HCT116 (cell line): Measurements from ENCODE around the gene CLK1. TPM values are rescaled to one million over a fixed set of nuclear protein-coding genes. Genes with fewer than 3 reads are reported as not detected.
"Not testable (repeated sequence)": the region's sequence is repeated elsewhere in the genome, so short reads cannot be mapped to it uniquely, and the experiment has no call there.

Source experiments
- ATAC-seq: fragments of 200-7000 bp; cut with Tn5 transposase; 2 replicates; pipeline ENCODE4 v1.9.1; 2020; ENCODE audit warnings: mild to moderate bottlenecking, moderate library complexity
- BruUV-seq: library from RNA; stranded (reverse); fragments of 400-500 nt; replicated peaks from 2 replicates; lab custom pipeline; 2021; lab: Mats Ljungman, UMichigan
- CTCF ChIA-PET: fragments of 300-600 bp; sonication (Branson Sonifier 250); formaldehyde crosslinking; loops from one replicate; lab custom pipeline; 2021; ENCODE audit warnings: antibody characterized with exemption; lab: Charles Lee
- POLR2A ChIA-PET: fragments of 300-600, 350-600 bp; sonication (Branson Sonifier 250); formaldehyde crosslinking; loops from one replicate; lab custom pipeline; 2021; ENCODE audit warnings: antibody characterized with exemption; lab: Charles Lee
- RAD21 ChIA-PET, 2 experiments: fragments of 300-600 bp; sonication (Branson Sonifier 250); formaldehyde crosslinking; loops; one replicate each; lab custom pipeline; 2023; ENCODE audit warnings: low total read pairs in 2 of 2; ENCODE audit not compliant: uncharacterized antibody in 2 of 2, unreplicated experiment in 2 of 2, low non-redundant PET in 1 of 2; lab: Charles Lee
- DNase-seq: peaks from one replicate; pipeline ENCODE4 v3.0.0-alpha.2; 2010; ENCODE audit warnings: low read depth, low spot score
- H2AFZ ChIP-seq: fragments of 200-600 bp; shearing (Covaris generic), sonication (generic); 2 replicates; pipeline ENCODE4 v1.6.1; 2017; ENCODE audit warnings: low read depth, mixed run types, mixed read lengths, antibody characterized with exemption, low read length; ENCODE audit not compliant: poor library complexity, severe bottlenecking
- H3K27ac ChIP-seq: 2 replicates; pipeline ENCODE4 v1.5.1; 2012; ENCODE audit warnings: low read depth, low read length
- H3K27me3 ChIP-seq: fragments of 200-600 bp; sonication (generic); 2 replicates; pipeline ENCODE4 v1.6.1; 2016; ENCODE audit warnings: mixed run types, low read length, mixed read lengths; ENCODE audit not compliant: insufficient read depth
- H3K36me3 ChIP-seq, 2 experiments: fragments of 200-500 bp in 1 of 2; fragments of 200-600 bp in 1 of 2; sonication (Bioruptor generic) in 1 of 2; sonication (generic) in 1 of 2; 2 replicates each; pipeline versions ENCODE4 v1.5.1 to v1.6.1; 2014 to 2016; ENCODE audit warnings: low read length in 2 of 2, inconsistent platforms in 1 of 2, mixed read lengths in 1 of 2, mixed run types in 1 of 2; ENCODE audit not compliant: insufficient read depth in 2 of 2, control insufficient read depth in 1 of 2
- H3K4me1 ChIP-seq, 2 experiments: fragments of 200-600 bp in 1 of 2; sonication (generic) in 1 of 2; 2 replicates each; pipeline versions ENCODE4 v1.5.1 to v1.6.1; 2012 to 2017; ENCODE audit warnings: low read length in 2 of 2, inconsistent platforms in 1 of 2, mild to moderate bottlenecking in 1 of 2, mixed read lengths in 1 of 2, mixed run types in 1 of 2, moderate library complexity in 1 of 2; ENCODE audit not compliant: insufficient read depth in 2 of 2, control insufficient read depth in 1 of 2
- H3K4me2 ChIP-seq: fragments of 200-600 bp; sonication (generic); 2 replicates; pipeline ENCODE4 v1.6.1; 2017; ENCODE audit warnings: mixed run types, low read length, mixed read lengths
- H3K4me3 ChIP-seq, 2 experiments: fragments of 200-600 bp in 1 of 2; sonication (generic) in 1 of 2; replicated peaks in 1 of 2; 2 replicates each; pipeline ENCODE4 v1.5.1; 2011 to 2016; ENCODE audit warnings: low read length in 2 of 2, control low read depth in 1 of 2, low read depth in 1 of 2, mild to moderate bottlenecking in 1 of 2, mixed read lengths in 1 of 2, mixed run types in 1 of 2
- H3K79me2 ChIP-seq: fragments of 200-600 bp; sonication (generic); 2 replicates; pipeline ENCODE4 v1.6.1; 2017; ENCODE audit warnings: mild to moderate bottlenecking, mixed run types, low read length, moderate library complexity, mixed read lengths; ENCODE audit not compliant: insufficient read depth
- H3K9ac ChIP-seq: fragments of 200-600 bp; sonication (generic); 2 replicates; pipeline ENCODE4 v1.6.1; 2016; ENCODE audit warnings: low read length, mixed read lengths
- H3K9me2 ChIP-seq: fragments of 200-600 bp; sonication (generic), shearing (Covaris generic); 2 replicates; pipeline ENCODE4 v1.6.1; 2017; ENCODE audit warnings: mixed run types, mild to moderate bottlenecking, moderate library complexity; ENCODE audit not compliant: insufficient read depth
- H3K9me3 ChIP-seq, 2 experiments: fragments of 200-500 bp in 1 of 2; fragments of 200-600 bp in 1 of 2; sonication (Bioruptor generic) in 1 of 2; sonication (generic) in 1 of 2; 2 replicates each; pipeline ENCODE4 v1.6.1; 2014 to 2017; ENCODE audit warnings: low read length in 2 of 2, mixed read lengths in 2 of 2, inconsistent platforms in 1 of 2, low read depth in 1 of 2, mild to moderate bottlenecking in 1 of 2, mixed run types in 1 of 2, moderate library complexity in 1 of 2; ENCODE audit not compliant: control insufficient read depth in 1 of 2, insufficient read depth in 1 of 2
- H4K20me1 ChIP-seq: fragments of 200-600 bp; sonication (generic), shearing (Covaris generic); 2 replicates; pipeline ENCODE4 v1.6.1; 2017; ENCODE audit warnings: mixed run types, mild to moderate bottlenecking, moderate library complexity; ENCODE audit not compliant: insufficient read depth
- ELF1 ChIP-seq: IDR thresholded peaks from 2 replicates; pipeline ENCODE4 v1.6.1; 2012; ENCODE audit warnings: low read depth, borderline replicate concordance
- EZH2 ChIP-seq: fragments of 200-600 bp; sonication (generic); IDR thresholded peaks from 2 replicates; pipeline ENCODE4 v1.6.1; 2017; ENCODE audit warnings: antibody characterized with exemption, mixed run types
- EZH2phosphoT487 ChIP-seq: fragments of 200-600 bp; IDR thresholded peaks from 2 replicates; pipeline ENCODE4 v1.6.1; 2018; ENCODE audit warnings: antibody characterized with exemption, borderline replicate concordance
- JUND ChIP-seq: IDR thresholded peaks from 2 replicates; pipeline ENCODE4 v1.6.1; 2012
- POLR2A ChIP-seq: IDR thresholded peaks from 2 replicates; pipeline ENCODE4 v1.7.0; 2011; ENCODE audit warnings: borderline replicate concordance; ENCODE audit not compliant: insufficient read depth, insufficient read length; ENCODE audit errors: extremely low read depth
- POLR2AphosphoS5 ChIP-seq: IDR thresholded peaks from 2 replicates; pipeline ENCODE4 v1.6.1; 2011; ENCODE audit warnings: mild to moderate bottlenecking, low read depth, low read length, moderate library complexity
- SIN3A ChIP-seq: IDR thresholded peaks from 2 replicates; pipeline ENCODE4 v1.6.1; 2012; ENCODE audit warnings: low read depth
- intact Hi-C: fragments of 100-400 bp; cut with micrococcal nuclease; formaldehyde crosslinking; loops from 2 replicates; pipeline ENCODE4 v1.10.0; 2022
- total RNA-seq: library from RNA; stranded (reverse); gene quantifications from one replicate; pipeline ENCODE4 v1.2.1, GENCODE V29; 2021; ENCODE audit not compliant: unreplicated experiment
- TF ChIP-seq, protein P1 (sequence below): IDR thresholded peaks from 2 replicates; pipeline ENCODE4 v1.6.1; 2012; ENCODE audit warnings: low read depth

Gene CLK1
- total RNA-seq, 1 experiment from 2014 or later = 49.1 TPM

DNA sequence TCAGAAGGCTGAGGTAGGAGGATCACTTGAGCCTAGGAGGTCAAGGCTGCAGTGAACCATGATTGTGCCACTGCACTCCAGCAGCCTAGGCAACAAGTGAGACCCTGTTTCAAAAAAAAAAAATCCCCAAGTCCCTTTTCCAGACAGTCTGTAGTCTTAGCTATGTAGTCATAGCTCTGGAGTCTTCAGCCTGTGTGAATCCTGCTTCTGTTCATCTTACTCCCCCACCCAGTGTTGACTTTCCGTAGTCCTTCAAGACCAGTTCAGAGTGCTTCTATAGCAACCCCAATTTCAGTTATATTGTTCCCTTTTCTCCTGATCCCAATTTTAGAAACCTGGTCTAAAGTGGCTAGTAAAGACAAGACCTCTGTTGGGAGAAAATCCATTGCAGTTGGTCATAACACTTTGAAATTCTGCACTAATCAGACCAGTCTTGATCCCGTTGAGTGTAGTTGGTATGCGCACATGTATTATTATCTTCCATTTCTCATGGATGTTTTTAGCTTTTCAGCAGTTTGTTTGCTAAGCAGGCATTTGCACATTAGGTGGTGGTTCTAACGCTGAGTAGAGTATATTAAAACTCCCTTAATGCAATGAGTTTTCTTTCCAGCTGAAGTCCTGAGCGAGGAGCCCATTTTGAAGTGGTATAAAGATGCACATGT, 43.8 kb downstream of the CLK1 start (continued):
- TF ChIP-seq SIN3A (no peak), JUND (no peak), EZH2 (no peak), POLR2A (no peak), ELF1 (no peak)

DNA sequence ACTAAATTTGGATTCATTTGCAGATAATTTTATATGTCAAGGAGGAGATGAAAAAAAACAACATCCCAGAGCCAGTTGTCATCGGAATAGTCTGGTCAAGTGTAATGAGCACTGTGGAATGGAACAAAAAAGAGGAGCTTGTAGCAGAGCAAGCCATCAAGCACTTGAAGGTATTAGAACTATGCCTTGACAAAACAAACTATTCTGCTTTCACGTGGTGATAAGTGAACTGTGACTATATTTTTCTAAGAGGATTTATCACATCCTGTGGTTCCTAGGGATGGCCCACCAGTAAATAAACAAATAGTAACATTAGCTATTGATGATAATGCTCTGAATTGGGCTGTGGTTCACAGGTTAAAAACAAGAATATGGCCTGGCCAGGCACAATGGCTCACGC, 45.7 kb downstream of the CLK1 start:
- RAD21 ChIA-PET, H3K4me3 ChIP-seq, CTCF ChIA-PET, intact Hi-C loops, H3K9me2 ChIP-seq, H3K9ac ChIP-seq, ATAC-seq, DNase-seq, H3K4me1 ChIP-seq, H3K4me2 ChIP-seq, BruUV-seq, H3K9me3 ChIP-seq, H3K27me3 ChIP-seq, H2AFZ ChIP-seq, H3K27ac ChIP-seq: not testable (repeated sequence)
- peaks cover 73 to 81% of the 10 kb centered on the region in 2 experiments for H3K36me3 ChIP-seq
- peaks cover 26% of the 10 kb centered on the region; the same call in 1 of the 2 replicates for H4K20me1 ChIP-seq
- POLR2A ChIA-PET = interaction anchor here (1.0 to 2.2 kb wide), 2 partner anchors 10 to 106 kb away, joined by 3 to 8 read pairs; no protein-coding TSS in a partner anchor
- H3K79me2 ChIP-seq = peaks cover 58% of the 10 kb centered on the region

- H3K4me2 ChIP-seq = no peak overlapping the region
- peaks cover 12 to 22% of the 10 kb centered on the region in 2 experiments for H3K4me1 ChIP-seq
- H3K4me3 ChIP-seq = no peak overlapping the region
- intact Hi-C loops = loop anchor here (5.0 kb wide), 2 partner anchors 47 to 838 kb away; partner anchors contain the start of gene CLK1
- no peak for ATAC-seq
- BruUV-seq = no TSS peak
- no peaks in the 10 kb centered on the region for H3K9me3 ChIP-seq
- RAD21 ChIA-PET = no interaction called here
- CTCF ChIA-PET = no interaction called here
- H3K9ac ChIP-seq = no peak overlapping the region
- H4K20me1 ChIP-seq = peaks cover 39% of the 10 kb centered on the region; the same call in 1 of the 2 replicates
- H3K79me2 ChIP-seq = peaks cover 78% of the 10 kb centered on the region
- no peaks in the 10 kb centered on the region for H3K9me2 ChIP-seq
- no peak for TF ChIP-seq JUND
- TF ChIP-seq, protein P1, sequence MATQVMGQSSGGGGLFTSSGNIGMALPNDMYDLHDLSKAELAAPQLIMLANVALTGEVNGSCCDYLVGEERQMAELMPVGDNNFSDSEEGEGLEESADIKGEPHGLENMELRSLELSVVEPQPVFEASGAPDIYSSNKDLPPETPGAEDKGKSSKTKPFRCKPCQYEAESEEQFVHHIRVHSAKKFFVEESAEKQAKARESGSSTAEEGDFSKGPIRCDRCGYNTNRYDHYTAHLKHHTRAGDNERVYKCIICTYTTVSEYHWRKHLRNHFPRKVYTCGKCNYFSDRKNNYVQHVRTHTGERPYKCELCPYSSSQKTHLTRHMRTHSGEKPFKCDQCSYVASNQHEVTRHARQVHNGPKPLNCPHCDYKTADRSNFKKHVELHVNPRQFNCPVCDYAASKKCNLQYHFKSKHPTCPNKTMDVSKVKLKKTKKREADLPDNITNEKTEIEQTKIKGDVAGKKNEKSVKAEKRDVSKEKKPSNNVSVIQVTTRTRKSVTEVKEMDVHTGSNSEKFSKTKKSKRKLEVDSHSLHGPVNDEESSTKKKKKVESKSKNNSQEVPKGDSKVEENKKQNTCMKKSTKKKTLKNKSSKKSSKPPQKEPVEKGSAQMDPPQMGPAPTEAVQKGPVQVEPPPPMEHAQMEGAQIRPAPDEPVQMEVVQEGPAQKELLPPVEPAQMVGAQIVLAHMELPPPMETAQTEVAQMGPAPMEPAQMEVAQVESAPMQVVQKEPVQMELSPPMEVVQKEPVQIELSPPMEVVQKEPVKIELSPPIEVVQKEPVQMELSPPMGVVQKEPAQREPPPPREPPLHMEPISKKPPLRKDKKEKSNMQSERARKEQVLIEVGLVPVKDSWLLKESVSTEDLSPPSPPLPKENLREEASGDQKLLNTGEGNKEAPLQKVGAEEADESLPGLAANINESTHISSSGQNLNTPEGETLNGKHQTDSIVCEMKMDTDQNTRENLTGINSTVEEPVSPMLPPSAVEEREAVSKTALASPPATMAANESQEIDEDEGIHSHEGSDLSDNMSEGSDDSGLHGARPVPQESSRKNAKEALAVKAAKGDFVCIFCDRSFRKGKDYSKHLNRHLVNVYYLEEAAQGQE = no peak
- no peak for TF ChIP-seq EZH2phosphoT487
- TF ChIP-seq POLR2AphosphoS5 = no peak
- H3K36me3 ChIP-seq = peaks cover 62 to 67% of the 10 kb centered on the region in 2 experiments
- POLR2A ChIA-PET = interaction anchor here (2.0 kb wide), 1 partner anchor 50 kb away, joined by 5 read pairs; no protein-coding TSS in a partner anchor
- H3K27ac ChIP-seq = no peak overlapping the region
- H3K27me3 ChIP-seq = no peaks in the 10 kb centered on the region
- DNase-seq = no peak
- no peak overlapping the region for H2AFZ ChIP-seq
Observed at GRCh38 chr2:200814917-200815316, 49.5 kb downstream of the CLK1 start.
